ENCODE results near the gene HLA-DQB2.

HLA-DQB2 gene

GRCh38 chr6:32744776-32745175, 18.6 kb downstream of the HLA-DQB2 start:
- TF ChIP-seq CTCF (IDR thresholded peaks at IDR 0.05), result no peak
- H3K27me3 Mint-ChIP-seq (ENCODE audit: low read depth, poor library complexity), result peaks cover 10% of the 10 kb centered on the region
- H3K9me3 Mint-ChIP-seq, result no peaks in the 10 kb centered on the region
- no peak overlapping the region for H3K27ac Mint-ChIP-seq
- DNase-seq, result no peak
- H3K36me3 Mint-ChIP-seq (ENCODE audit: low read depth), result no peaks in the 10 kb centered on the region
- no peak overlapping the region for H3K4me3 Mint-ChIP-seq
- no peaks in the 10 kb centered on the region for H3K4me1 Mint-ChIP-seq

- no peak for DNase-seq
- no peak for TF ChIP-seq CTCF (IDR thresholded peaks at IDR 0.05)
- Mint-ChIP-seq H3K27ac (no peak overlapping the region), H3K36me3 (ENCODE audit: low read depth) (no peaks in the 10 kb centered on the region), H3K4me1 (no peaks in the 10 kb centered on the region), H3K9me3 (no peaks in the 10 kb centered on the region), H3K27me3 (ENCODE audit: low read depth, poor library complexity) (peaks cover 13% of the 10 kb centered on the region), H3K4me3 (no peak overlapping the region)
These were observed 21.0 kb downstream of the HLA-DQB2 start for GRCh38 chr6:32742374-32742773.

- no peak for DNase-seq
- Mint-ChIP-seq H3K4me3 (no peak within 1 kb of the TSS), H3K9me3 (no peaks in the 10 kb centered on the region), H3K27ac (no peak within 1 kb of the TSS), H3K4me1 (no peaks in the 10 kb centered on the region), H3K36me3 (ENCODE audit: low read depth) (no peaks in the 10 kb centered on the region), H3K27me3 (ENCODE audit: low read depth, poor library complexity) (peaks cover 13% of the 10 kb centered on the region)
- no peak for TF ChIP-seq CTCF (IDR thresholded peaks at IDR 0.05)
These were observed 22.0 kb downstream of the HLA-DQB2 start, which contains the start of gene HLA-DQA2 for GRCh38 chr6:32741031-32741960. Gene HLA-DQA2 (plus strand): TSS chr6:32741391. CDS start chr6:32741444, 53 bp downstream.

GRCh38 chr6:32738126-32738525, 25.2 kb downstream of the HLA-DQB2 start:
- no peak overlapping the region for H3K27ac Mint-ChIP-seq
- peaks cover 14% of the 10 kb centered on the region for H3K27me3 Mint-ChIP-seq (ENCODE audit: low read depth, poor library complexity)
- DNase-seq, result no peak
- H3K4me1 Mint-ChIP-seq, result no peaks in the 10 kb centered on the region
- no peak overlapping the region for H3K4me3 Mint-ChIP-seq
- no peaks in the 10 kb centered on the region for H3K36me3 Mint-ChIP-seq (ENCODE audit: low read depth)
- no peak for TF ChIP-seq CTCF (IDR thresholded peaks at IDR 0.05)
- no peaks in the 10 kb centered on the region for H3K9me3 Mint-ChIP-seq

- no peaks in the 10 kb centered on the region for H3K36me3 Mint-ChIP-seq (ENCODE audit: low read depth)
- H3K4me1 Mint-ChIP-seq, result no peaks in the 10 kb centered on the region
- no peak overlapping the region for H3K4me3 Mint-ChIP-seq
- H3K27me3 Mint-ChIP-seq (ENCODE audit: low read depth, poor library complexity), result peaks cover 7% of the 10 kb centered on the region
- DNase-seq, result no peak
- no peak for TF ChIP-seq CTCF (IDR thresholded peaks at IDR 0.05)
- no peak overlapping the region for H3K27ac Mint-ChIP-seq
- no peaks in the 10 kb centered on the region for H3K9me3 Mint-ChIP-seq
These were observed 44.5 kb downstream of the HLA-DQB2 start for GRCh38 chr6:32718879-32719278.

- Mint-ChIP-seq H3K4me1 (no peaks in the 10 kb centered on the region), H3K27ac (no peak overlapping the region), H3K4me3 (no peak overlapping the region), H3K9me3 (no peaks in the 10 kb centered on the region), H3K27me3 (ENCODE audit: low read depth, poor library complexity) (peaks cover 7% of the 10 kb centered on the region), H3K36me3 (ENCODE audit: low read depth) (no peaks in the 10 kb centered on the region)
- TF ChIP-seq CTCF (IDR thresholded peaks at IDR 0.05), result no peak
- DNase-seq, result no peak
These were observed 46.9 kb downstream of the HLA-DQB2 start for GRCh38 chr6:32716396-32716795.

Measured in nephron progenitor cell (in vitro differentiated cells).